Erythroblast (primary cell): Measurements from ENCODE around the gene TBPL1.
"Not testable (repeated sequence)": the region's sequence is repeated elsewhere in the genome, so short reads cannot be mapped to it uniquely, and the experiment has no call there.

ENCODE experiments used
- DNase-seq, 2 experiments: peaks; one replicate each; lab custom pipeline; 2025; lab: John Stamatoyannopoulos, UW
- GATA1 ChIP-seq: IDR thresholded peaks from 2 replicates; pipeline ENCODE4 v1.6.1; 2011; ENCODE audit warnings: low read depth, mild to moderate bottlenecking, control low read depth, low read length, moderate library complexity
- POLR2A ChIP-seq: IDR thresholded peaks from 2 replicates; pipeline ENCODE4 v1.6.1; 2011; ENCODE audit warnings: mild to moderate bottlenecking, low read length

TBPL1 gene

DNA sequence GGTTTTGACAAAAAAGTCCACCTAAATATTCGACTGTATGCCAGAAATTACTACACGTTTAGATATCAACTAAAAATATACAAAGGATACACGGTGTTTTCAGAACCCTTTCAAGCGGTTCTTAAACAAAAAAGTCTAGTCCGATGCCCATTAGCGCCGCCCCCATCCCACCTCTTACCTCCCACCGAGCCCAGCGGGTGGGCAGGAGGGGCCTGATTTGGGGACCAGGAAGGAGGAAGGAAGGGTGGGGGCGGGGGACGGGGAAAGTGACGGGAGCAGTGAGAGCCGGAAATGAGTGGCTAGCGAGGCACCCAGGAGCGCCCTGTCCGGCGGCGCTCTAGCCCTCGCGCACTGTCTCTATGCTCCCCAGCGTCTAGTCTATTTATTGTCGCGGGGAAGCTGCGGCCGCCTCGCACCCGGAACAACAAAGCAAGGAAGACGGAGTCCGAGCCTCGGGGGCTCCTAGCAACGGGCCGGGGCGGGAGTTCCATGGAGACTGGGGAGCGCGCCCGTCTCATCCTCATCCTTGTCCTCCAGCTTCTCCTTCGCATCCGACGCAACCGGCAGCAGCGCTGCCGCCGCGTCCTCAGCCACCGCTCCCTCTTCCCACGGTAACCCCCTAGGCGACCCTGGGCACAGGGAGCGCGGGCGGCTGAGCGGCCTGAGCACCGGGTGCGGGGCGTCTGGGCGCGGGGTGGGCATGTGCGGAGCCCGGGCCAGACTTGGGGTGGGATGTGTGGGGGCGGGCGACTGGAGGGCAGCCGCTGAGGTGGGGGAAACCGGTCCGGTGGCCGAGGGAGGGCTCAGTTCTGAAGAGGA, at the start of gene TBPL1:
Gene TBPL1 (plus strand): TSS at position 410 of the 819 bp plus-strand sequence. CDS start 26,902 bp downstream, outside the sequence.
- DNase-seq, result peak; percentile 94 to 96
- no peak for TF ChIP-seq GATA1
- peak; percentile 95 for TF ChIP-seq POLR2A

DNA sequence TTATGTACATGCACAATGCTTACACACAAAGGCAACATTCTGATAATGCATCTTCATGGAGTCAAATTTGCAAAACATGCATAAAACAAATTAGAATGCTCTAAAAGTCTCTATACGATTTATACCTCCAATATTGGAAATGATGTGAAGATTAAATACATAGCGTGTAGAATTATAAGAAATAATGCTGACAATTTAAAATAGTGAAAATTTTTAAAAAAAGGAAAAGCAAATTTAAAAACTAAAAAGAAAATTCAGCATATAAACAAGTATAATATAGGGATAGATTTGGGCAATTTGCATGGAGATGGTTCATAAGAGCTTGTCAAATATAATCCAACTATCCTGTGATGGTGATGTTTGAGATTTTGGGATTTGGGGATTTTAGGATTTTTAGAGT, 49.2 kb upstream of the TBPL1 start:
- DNase-seq, result no peak
- TF ChIP-seq GATA1, result no peak
- no peak for TF ChIP-seq POLR2A

DNA sequence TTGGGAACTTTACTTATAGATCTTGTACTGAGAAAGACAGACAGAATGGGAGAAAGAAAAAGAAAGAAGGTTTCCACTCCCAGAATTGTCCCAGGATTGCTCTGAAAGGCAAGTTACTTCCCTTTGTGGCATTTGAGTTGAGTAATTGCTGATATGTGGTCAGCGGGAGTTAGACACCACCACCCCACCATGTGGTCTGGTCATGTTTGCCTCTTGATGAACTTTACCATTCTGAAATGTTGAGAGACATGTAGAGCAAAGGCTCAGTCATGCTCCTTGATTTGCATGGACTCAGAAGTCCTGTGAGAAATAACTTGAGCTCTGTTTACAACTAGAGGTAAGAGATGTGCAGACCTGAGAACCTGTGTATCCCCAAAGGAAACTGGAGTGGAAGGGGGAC, 47.0 kb upstream of the TBPL1 start:
- TF ChIP-seq POLR2A (no peak), GATA1 (no peak)
- DNase-seq, result no peak

DNA sequence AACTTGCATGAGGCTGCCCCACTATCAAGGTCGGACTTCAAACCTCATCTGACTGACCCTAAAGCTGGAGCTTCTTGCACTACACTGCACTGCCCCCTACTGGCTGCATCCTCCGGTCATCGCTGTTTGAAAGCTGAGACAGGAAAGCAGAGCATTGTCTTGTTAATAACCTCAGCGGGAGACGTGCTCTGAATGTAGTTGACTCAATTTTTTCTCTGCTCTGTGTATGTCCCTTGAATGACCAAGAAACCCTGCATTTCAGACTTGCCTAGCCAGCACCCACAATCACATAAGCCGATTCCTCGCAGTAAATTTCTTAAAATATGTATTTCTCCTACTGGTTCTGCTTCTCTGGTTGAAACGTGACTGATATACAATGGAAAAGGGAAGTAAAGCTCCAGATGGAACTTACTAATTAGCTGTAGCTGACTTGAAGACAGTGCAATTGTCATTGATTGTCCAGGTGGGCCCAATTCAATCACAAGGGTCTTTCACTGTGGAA, 36.3 kb upstream of the TBPL1 start:
- TF ChIP-seq GATA1 (no peak), POLR2A (no peak)
- peak; percentile 74 to 84 for DNase-seq

DNA sequence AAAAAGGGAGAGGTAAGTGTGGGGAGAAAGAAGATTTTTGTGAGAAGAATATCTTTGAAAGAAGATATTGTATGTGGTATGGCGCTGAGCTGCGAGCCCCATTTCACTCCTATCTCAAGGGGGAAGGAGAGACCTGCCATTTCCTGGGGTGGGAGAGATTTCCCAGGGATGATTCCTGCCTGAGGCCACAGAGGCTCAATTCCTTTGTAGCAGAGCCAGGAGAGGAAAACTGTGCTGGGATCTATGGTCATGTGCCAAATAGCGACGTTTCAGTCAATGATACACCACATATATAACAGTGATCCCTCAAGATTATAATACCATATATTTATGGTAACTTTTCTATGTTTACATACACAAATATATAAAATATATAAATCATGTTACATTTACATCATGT, 35.2 kb upstream of the TBPL1 start:
- TF ChIP-seq POLR2A (no peak), GATA1 (no peak)
- DNase-seq, result no peak

DNA sequence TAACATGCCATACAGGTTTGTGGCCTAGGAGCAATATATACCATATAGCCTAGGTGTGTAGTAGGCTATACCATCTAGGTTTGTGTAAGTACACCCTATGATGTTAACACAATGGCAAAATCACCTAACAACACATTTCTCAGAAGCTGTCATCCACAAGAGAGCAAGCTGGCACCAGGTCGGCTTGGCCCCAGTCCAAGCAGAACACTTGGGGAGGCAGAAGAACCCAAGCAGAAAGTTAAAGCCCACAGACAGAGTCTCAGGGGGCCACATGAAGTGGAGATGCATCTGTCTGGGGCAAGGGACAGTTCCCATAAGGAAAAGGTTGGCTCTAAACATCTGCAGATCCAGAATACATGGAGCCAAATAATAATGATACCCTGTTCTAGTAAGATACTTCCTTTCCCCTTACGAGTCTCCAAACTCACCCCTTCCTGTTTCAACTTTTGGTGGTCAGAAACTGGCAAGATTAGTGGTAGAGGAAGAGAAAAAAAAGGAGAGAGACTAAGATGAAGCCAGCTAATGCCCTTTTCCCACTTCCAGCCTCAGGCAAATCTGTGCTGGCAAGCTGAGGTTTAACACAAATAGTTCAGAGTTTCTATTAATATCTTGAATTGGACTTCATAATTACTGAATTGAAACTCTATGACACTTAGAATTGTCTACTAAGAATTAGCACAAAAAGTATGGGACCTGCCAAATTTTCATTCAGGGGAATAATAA, 34.7 kb upstream of the TBPL1 start:
- TF ChIP-seq POLR2A, result no peak
- DNase-seq, result no peak

DNA sequence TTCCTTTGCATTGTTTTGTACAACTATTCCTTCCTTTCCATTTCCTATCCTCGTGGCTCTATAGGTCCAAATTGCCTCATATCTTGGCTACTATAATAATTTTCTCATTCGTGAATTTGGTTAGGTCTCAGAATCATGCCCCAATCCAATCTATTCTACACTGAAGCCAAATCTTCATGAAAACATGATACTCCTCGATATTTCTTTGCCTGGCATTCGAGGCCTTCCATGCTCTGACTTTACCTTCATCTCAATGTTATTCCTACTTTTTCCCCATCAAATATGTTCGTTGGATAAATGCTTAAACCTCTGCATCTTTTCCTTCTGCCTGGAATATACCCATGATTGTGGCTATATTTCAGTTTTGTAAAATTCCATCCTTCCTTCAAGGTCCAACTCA, 33.7 kb upstream of the TBPL1 start:
- no peak for TF ChIP-seq POLR2A
- DNase-seq, result no peak

DNA sequence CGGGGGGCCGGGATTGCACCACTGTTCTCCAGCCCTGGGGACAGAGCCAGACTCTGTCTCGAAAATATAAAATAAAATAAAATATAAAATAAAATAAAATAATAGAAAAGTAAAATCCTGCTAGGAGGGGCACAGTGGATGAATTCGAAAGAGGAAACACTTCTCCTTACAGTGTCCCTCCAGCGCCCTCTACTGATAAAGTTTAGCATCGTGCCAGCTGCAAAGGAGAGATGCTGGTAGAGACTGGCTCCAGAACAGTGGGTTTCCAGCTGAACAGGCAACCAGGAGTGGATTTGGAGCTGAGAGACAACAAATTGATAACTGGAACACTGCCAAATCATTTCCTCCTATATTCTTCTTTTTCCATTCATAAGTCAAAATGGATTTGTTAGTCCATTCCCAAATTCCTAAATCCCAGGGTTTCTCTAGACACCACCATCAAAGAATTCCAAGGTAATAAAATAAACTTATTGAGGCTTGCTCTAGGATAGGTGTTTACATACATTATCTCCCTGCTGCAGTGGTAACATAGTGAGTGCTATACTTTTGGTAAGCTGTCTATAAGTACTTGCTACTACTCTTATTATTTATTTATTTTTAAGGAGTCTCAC, 31.7 kb upstream of the TBPL1 start:
- TF ChIP-seq POLR2A, result no peak
- no peak for TF ChIP-seq GATA1
- peak; percentile 75 to 85 for DNase-seq

DNA sequence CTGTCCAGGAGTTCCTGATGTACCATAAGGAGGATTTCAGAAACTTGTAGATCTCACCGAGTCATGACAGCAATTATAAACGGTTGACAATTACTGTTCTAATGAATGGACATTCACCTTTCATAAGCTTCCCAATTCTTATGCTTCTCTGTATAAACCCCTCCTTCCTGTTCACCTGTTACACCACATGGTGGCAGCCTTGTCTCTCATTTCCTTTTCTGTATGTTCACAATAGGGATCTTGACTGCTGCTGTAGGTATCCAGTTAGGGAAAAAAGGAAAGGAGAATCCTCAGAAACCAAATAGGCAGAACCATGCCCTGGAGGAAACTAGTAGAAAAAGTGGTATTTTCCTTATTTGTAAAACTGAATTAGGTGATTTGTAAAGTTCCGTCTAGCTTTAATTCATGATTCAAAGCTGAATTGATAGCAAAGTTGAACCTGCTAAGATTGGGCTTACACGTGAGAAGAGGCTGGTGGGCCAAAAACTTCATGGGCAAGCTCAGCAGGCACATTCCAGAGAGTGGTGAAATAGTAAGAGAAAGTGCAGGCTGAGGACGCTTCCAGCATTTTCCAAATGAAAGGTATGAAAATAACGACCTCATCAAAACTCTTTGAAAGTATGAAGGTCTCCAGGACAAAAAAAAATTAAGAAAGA, 29.0 kb upstream of the TBPL1 start:
- DNase-seq, result peak; percentile 74 to 86
- TF ChIP-seq POLR2A, result no peak
- no peak for TF ChIP-seq GATA1

DNA sequence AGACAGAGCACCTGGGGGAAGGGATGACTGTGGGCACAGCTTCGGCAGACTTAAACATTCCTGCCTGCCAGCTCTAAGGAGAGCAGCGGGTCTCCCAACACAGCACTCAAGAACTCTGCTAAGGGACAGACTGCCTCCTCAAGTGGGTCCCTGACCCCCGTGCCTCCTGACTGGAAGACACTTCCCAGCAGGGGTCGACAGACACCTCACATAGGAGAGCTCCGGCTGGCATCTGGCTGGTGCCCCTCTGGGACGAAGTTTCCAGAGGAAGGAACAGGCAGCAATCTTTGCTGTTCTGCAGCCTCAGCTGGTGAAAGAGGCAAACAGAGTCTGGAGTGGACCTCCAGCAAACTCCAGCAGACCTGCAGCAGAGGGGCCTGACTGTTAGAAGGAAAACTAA, 21.8 kb upstream of the TBPL1 start:
- DNase-seq, result peak in 1 of 2 experiments; percentile 4

DNA sequence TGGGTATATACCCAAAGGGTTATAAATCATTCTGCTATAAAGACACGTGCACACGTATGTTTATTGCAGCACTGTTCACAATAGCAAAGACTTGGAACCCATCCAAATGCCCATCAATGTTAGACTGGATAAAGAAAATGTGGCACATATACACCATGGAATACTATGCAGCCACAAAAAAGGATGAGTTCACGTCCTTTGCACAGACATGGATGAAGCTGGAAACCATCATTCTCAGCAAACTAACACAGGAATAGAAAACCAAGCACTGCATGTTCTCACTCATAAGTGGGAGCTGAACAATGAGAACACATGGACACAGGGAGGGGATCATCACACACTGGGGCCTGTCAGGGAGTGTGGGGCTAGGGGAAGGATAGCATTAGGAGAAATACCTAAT, 16.7 kb upstream of the TBPL1 start:
- not testable (repeated sequence) for DNase-seq

DNA sequence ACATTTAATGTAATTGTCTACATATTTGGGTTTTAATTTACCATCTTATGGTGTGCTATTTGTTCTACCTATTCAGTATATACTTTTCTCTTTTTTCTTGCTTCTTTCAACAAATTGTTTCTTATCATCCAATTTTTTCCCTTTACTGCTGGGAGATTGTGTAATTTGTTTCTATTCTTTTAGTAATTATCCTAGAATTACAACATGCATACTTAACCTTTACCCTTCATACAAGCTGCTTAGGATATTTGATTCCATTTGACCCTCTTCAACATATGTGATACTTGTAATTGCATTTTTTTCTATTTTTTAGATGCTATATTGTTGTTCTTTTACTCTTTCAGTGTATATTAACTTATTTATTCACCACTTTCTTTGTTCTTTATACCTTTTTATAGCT, 15.1 kb upstream of the TBPL1 start:
- no peak for TF ChIP-seq GATA1
- no peak for TF ChIP-seq POLR2A
- DNase-seq, result no peak

DNA sequence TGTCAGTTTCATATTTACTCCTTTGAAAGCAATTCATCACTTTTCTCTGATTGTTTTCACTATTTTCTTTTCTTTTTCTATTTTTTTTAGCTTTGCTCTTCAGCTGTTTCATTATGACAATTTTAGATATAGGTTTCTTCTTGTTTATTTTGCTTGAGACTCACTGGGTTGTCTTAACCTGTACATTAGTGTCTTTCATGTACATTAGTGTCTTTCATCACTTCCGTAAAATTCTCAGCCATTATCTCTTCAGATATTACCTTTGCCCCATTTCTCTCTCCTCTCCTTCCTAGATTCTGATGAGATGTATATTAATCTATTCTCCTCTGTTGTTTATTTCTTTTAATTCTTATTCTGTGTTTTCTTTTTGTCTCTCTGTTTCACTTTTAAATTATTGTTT, 14.5 kb upstream of the TBPL1 start:
- TF ChIP-seq POLR2A, result no peak
- TF ChIP-seq GATA1, result no peak

More for the DNA sequence above, 14.5 kb upstream of the TBPL1 start:
- no peak for DNase-seq
